NCI-H345 (cell line): ENCODE results near the gene GBF1.
"Not testable (repeated sequence)": the region's sequence is repeated elsewhere in the genome, so short reads cannot be mapped to it uniquely, and the experiment has no call there.

Source experiments
- DNase-seq: peaks from one replicate; lab custom pipeline; 2025; lab: John Stamatoyannopoulos, UW

GBF1 gene

GRCh38 chr10:102267748-102268147 is 22.4 kb downstream of the GBF1 start:
- no peak for DNase-seq

DNA sequence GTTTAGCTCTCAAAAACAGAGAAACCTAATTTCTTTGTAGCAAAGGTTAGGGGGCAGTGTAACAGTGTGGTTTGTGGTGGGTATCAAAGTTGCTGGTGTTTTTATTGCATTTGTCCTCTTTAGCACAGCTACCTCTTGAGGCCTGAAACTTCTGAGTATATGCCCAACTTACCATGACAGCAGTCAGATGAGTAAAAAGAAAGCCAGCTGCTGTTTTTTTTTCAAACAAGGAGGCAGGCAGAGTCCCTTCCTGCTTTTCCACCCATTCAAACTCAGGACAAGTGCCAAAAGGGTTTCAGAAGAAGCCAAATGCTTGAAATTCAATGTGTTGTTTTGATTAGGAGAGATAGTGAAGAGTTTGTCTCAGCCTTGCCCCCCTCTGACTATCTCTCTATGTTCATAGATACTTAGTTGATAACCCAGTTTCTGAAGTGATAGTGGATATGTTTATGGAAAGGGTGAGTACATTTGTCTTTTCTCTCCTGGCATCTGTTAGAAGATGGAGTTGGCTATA is 23.1 kb downstream of the GBF1 start:
- no peak for DNase-seq

GRCh38 chr10:102269017-102269416 is 23.7 kb downstream of the GBF1 start:
- DNase-seq: no peak

DNA sequence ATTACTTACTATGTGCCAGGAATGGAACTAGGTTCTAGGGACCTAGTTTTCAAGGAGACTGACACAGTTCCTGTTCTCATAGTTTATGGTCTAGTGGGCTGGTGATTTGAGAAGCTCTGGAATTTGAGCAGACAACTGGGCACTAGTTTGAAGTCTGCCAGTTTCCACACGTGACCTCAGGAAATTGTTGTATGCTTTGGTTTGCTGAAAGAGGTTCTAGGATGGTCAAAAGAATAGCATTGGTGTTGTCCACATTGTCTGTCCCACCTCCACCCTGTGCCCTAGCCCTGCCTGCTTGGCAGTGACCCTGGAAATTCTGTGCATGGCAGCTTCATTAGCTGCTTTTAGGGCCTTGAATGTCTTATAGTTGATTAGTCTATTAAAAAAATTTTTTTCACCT is 28.7 kb downstream of the GBF1 start:
- DNase-seq: no peak

- DNase-seq: no peak
These were observed 30.0 kb downstream of the GBF1 start for GRCh38 chr10:102275343-102275742.

DNA sequence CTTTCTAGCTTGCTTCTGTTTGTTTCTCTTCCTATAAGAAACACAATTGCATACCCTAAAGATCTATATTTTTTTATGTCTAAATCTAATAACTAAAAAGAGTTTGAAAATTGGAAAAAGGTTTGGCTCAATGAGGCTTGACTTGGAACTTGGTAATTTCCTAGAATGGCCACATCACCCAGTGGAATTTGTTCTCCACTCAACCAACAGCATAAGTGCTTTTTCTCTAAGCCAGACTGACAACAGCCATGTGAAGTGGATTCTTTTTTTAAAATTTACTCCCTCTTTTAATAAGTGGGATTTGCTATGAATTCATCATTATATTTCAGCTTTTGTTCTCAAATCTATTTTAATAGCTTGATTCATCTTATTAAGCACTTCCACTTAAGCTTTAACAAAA is 33.8 kb downstream of the GBF1 start:
- no peak for DNase-seq

- peak; percentile 10 for DNase-seq
These were observed 35.2 kb downstream of the GBF1 start for GRCh38 chr10:102280397-102281101.

DNA sequence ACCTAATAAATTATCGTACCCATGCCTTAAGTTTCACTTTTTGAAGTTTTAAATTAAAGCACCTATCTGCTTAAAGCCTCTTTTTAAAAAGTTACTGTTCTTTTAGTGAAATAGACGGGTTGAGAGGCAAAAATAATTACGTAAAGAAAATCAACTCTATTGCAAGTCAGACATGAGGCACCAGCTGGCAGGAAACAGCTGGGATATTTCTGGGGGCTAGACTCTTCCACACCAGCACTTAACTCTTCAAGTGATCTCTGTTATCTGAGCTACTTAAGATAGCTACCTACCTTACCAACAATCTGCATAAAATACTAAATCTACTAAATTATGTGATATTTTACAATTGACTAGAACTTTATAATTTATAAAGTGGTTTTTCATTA is 35.8 kb downstream of the GBF1 start:
- no peak for DNase-seq

GRCh38 chr10:102283488-102283887 is 38.2 kb downstream of the GBF1 start:
- no peak for DNase-seq

GRCh38 chr10:102283890-102284289 is 38.6 kb downstream of the GBF1 start:
- DNase-seq: no peak

DNA sequence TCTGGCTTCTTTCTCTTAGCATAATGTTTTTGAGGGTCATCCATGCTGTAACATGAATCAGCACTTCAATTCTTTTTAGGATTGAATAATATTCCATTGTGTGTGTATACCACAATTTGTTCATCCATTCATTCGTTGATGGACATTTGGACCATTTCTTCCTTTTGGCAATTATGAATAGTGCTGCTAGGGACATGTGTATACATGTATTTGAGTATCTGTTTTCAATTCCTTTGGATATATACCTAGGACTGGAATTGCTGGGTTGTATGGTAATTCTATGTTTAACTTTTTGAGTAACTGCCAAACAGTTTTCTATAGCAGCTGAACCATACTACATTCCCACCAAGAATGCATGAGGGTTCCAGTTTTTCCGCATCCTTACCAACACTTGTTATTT is 39.2 kb downstream of the GBF1 start:
- no peak for DNase-seq

DNA sequence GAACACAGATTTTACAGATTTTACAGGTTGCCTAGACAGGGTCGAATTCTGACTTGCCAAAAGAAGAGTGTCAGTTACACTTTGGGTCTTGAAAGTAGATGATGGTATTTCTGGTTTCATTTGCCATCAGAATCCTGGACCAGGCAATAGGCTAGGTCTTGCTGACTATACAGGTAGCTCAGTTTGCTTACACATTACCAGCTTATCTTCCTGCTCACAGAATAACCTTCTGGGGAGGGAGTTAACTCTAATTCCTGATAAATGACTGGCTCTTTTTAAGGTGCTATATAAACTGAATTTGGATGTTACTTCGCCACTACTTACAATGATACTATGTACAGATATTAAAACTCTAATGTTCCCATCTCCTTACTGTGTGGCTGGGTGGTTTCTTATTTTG is 39.8 kb downstream of the GBF1 start:
- no peak for DNase-seq

GRCh38 chr10:102286216-102286615 is 40.9 kb downstream of the GBF1 start:
- no peak for DNase-seq

- no peak for DNase-seq
These were observed 42.2 kb downstream of the GBF1 start for GRCh38 chr10:102287538-102287937.

- no peak for DNase-seq
These were observed 42.7 kb downstream of the GBF1 start for GRCh38 chr10:102287991-102288390.

DNA sequence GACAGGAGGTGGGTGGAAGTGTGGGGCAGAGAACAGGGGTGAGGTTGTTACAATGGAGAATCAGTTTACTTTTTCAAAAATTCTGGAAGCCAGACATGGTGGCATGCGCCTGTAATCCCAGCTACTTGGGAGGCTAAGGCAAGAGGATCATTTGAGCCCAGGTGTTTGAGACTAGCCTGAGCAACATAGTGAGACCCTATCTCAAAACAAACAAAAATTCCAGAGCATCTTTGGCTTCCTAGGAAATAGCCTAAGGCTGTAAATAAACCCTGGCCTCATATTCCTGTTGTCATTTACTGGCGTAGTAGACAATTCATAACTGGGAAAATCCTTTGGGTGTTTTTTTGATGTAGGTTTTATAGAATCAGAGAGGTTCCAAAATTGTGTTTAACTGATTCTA is 44.0 kb downstream of the GBF1 start:
- DNase-seq: no peak

DNA sequence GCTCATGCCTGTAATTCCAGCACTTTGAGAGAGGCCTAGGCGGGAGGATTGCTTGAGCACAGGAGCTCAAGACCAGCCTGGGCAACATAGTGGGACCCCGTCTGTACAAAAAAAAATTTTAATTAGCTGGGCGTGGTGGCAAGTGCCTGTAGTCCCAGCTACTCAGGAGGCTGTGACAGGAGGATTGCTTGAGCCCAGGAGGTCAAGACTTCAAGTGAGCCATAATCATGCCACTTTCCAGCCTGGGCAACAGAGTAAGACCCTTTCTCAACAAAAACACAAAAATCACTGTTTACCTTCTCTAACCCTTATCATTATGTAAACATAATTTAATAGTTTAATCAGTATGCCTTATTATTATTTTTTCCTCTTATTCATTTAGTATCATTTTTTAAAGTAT is 44.5 kb downstream of the GBF1 start:
- DNase-seq: no peak

- no peak for DNase-seq
These were observed 46.0 kb downstream of the GBF1 start for GRCh38 chr10:102291221-102291905.

- no peak for DNase-seq
These were observed 51.8 kb downstream of the GBF1 start for GRCh38 chr10:102297101-102297500.

GRCh38 chr10:102298899-102299298 is 53.6 kb downstream of the GBF1 start:
- DNase-seq: no peak

GRCh38 chr10:102299873-102300272 is 54.5 kb downstream of the GBF1 start:
- no peak for DNase-seq

GRCh38 chr10:102300278-102300843 is 55.0 kb downstream of the GBF1 start:
- DNase-seq: no peak

DNA sequence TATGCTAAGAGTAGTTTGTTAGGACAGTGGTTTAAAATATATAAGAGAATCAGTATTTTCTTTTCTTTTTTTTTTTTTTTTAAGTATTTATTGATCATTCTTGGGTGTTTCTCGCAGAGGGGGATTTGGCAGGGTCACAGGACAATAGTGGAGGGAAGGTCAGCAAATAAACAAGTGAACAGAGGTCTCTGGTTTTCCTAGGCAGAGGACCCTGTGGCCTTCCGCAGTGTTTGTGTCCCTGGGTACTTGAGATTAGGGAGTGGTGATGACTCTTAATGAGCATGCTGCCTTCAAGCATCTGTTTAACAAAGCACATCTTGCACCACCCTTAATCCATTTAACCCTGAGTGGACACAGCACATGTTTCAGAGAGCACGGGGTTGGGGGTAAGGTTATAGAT is 55.6 kb downstream of the GBF1 start:
- not testable (repeated sequence) for DNase-seq
